Stomach (tissue), 4 donors: ENCODE measurements around the gene CORO7.

Experiments used
- POLR2AphosphoS5 ChIP-seq, 3 donors: sonication (generic); formaldehyde crosslinking; IDR thresholded peaks; one replicate each; pipeline ENCODE4 v1.6.1; 2016; ENCODE audit warnings: antibody characterized with exemption in 3 of 3
- TF ChIP-seq, protein P1 (sequence below), 7 experiments: fragments of 450-650 bp in 4 of 7; fragments of 200-600 bp in 3 of 7; sonication (generic) in 3 of 7; IDR thresholded peaks; one replicate each; pipeline ENCODE4 v1.5.1; 2016 to 2019; ENCODE audit warnings: antibody characterized with exemption in 7 of 7, control low read depth in 2 of 7, mild to moderate bottlenecking in 1 of 7

DNA sequence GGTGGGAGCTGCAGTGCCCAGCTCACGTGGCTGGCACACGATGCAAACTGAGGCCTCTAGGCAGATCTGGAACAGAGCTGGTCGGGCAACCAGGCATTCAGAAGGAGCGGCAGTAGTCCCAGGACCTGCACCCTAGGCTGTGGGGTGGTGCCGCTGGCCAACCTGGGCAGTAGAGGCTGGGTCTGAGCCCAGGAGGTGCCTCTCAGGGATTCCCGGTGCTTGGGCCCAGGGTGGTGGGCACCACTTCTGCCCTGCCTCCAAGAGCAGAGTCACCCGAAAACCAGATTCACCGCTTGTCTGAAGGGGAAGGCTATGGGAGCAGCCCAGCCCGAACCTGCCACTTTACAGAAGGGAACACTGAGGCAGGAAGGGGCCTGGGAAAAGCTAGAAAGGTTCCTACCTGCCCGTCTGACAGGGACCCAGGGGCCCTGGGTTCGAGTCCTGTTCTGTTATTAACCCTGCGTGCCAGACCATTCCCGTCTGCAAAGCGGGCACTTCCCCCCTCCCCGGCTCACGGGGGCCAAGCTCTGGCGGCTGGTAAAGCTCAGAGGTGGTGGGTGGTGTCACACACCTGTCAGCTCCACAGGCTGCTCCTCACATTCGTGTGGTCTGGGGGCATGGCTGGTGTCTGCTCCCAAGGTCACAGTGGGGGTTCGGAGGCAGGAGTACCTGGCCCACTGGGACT lies 83.6 kb downstream of the CORO7 start:
- TF ChIP-seq, protein P1, sequence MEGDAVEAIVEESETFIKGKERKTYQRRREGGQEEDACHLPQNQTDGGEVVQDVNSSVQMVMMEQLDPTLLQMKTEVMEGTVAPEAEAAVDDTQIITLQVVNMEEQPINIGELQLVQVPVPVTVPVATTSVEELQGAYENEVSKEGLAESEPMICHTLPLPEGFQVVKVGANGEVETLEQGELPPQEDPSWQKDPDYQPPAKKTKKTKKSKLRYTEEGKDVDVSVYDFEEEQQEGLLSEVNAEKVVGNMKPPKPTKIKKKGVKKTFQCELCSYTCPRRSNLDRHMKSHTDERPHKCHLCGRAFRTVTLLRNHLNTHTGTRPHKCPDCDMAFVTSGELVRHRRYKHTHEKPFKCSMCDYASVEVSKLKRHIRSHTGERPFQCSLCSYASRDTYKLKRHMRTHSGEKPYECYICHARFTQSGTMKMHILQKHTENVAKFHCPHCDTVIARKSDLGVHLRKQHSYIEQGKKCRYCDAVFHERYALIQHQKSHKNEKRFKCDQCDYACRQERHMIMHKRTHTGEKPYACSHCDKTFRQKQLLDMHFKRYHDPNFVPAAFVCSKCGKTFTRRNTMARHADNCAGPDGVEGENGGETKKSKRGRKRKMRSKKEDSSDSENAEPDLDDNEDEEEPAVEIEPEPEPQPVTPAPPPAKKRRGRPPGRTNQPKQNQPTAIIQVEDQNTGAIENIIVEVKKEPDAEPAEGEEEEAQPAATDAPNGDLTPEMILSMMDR (IDR thresholded peaks at IDR 0.05) = no peak
- TF ChIP-seq POLR2AphosphoS5 (IDR thresholded peaks at IDR 0.05) = no peak
